SH-SY5Y (cell line): Measurements from ENCODE around the gene SENP1.

Experiments
- GATA2 ChIP-seq: IDR thresholded peaks from 2 replicates; pipeline ENCODE4 v1.6.1; 2011; ENCODE audit warnings: mild to moderate bottlenecking, low read depth, low read length
- GATA3 ChIP-seq: IDR thresholded peaks from 2 replicates; pipeline ENCODE4 v1.6.1; 2011; ENCODE audit warnings: low read depth, mild to moderate bottlenecking, low read length, moderate library complexity

DNA sequence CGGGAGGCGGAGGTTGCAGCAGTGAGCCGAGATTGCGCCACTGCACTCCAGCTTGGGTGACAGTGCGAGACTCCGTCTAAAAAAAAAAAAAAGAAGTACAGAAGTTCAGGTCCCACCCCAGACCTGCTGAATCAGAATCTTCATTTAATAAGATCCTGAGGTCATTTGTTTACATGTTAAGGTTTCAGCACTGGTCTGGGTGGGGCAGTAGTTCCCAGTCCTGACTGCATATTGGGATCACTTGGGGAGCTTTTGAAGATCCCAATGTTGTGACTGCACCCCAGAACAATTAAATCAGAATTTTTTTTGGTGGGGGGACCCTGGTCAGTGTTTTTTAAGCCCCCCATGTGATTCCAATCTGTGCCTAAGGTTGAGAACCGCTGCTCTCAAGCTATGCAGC, 89.9 kb downstream of the SENP1 start:
- no peak for TF ChIP-seq GATA2
- no peak for TF ChIP-seq GATA3
